GM12891 (cell line): ENCODE results near the gene FGFR2.

Experiments used
- DNase-seq: peaks from one replicate; pipeline ENCODE4 v3.0.0; 2011; ENCODE audit warnings: low spot score; ENCODE audit not compliant: insufficient read length
- FAIRE-seq: peaks from 2 replicates; lab custom pipeline; 2011; peaks lifted over from hg19 to GRCh38; lab: Jason Lieb, UNC
- PAX5 ChIP-seq: IDR thresholded peaks from 2 replicates; pipeline ENCODE4 v1.6.1; 2011; ENCODE audit warnings: low read length, moderate library complexity, mild to moderate bottlenecking; ENCODE audit not compliant: insufficient read depth, severe bottlenecking
- POLR2A ChIP-seq: IDR thresholded peaks from 2 replicates; pipeline ENCODE4 v1.6.1; 2011; ENCODE audit warnings: low read depth, low read length, control low read depth
- POLR2AphosphoS5 ChIP-seq: IDR thresholded peaks from 2 replicates; pipeline ENCODE4 v1.6.1; 2011; ENCODE audit warnings: low read depth, low read length, control low read depth
- POU2F2 ChIP-seq: IDR thresholded peaks from 2 replicates; pipeline ENCODE4 v1.6.1; 2011; ENCODE audit warnings: low read depth, mild to moderate bottlenecking, control low read depth, low read length, moderate library complexity
- SPI1 ChIP-seq: IDR thresholded peaks from 2 replicates; pipeline ENCODE4 v1.6.1; 2011; ENCODE audit warnings: low read depth, low read length, control low read depth
- TAF1 ChIP-seq: IDR thresholded peaks from 2 replicates; pipeline ENCODE4 v1.6.1; 2011; ENCODE audit warnings: low read depth, low read length, control low read depth

Gene FGFR2

DNA sequence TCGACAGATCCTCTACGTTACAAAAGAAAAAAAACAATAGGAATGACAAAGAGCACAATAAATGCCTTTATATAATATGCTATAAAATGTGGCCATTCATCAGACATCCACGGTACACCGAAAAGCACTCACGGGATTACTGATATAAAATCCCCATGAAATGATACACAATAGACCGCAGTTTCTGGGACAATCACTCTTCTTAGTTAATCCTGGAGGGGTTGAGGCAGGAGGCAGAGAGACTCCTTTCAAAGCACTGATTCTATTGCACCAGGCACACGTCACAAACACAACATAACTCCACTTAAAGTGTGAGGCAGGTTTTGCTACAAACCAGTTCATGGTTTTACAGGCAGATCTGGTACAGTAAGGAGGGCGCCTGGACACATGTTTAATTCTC is 113.8 kb downstream of the FGFR2 start:
- no peak for DNase-seq
- TF ChIP-seq POLR2AphosphoS5 (no peak), SPI1 (no peak), PAX5 (no peak), POU2F2 (no peak), POLR2A (no peak), TAF1 (no peak)
- FAIRE-seq, result no peak

DNA sequence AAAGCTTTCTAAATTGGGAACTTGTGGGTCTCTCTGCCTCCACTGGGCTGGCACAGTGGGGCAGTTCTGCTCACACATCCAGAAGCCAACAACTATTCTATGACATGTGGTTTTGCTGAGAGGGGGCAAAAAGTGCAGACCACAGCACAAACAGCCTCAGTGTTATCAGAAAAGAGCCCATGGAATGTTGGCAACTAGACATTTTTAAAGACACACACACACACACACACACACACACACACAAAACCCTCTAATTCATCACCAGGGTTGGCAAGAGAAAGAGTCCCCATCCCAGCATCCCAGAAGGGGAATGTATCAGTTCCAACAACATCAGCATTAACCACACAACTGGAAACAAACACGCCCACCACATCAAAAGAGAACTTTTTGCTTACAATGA is 117.1 kb downstream of the FGFR2 start:
- TF ChIP-seq POLR2A (no peak), POU2F2 (no peak), POLR2AphosphoS5 (no peak), SPI1 (no peak), PAX5 (no peak), TAF1 (no peak)
- DNase-seq, result no peak
- no peak for FAIRE-seq

DNA sequence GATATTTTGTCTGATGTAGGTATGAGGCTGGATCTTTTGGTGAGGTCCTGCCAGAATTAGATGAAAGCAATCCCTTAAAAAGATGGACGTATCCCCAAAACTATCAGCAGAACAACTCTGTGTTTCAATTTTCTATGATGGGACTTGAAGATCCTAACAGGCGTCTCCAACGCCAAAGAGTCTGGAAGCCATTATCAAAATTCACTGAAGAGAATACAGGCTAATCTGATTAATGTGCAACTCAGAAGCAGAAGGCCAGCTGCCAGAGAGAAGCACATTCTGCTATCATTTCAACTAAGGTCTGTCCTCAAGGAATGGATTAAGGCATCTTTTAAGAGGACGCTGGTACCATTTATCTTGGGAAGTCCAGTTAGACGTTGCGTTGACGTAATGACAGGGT is 119.7 kb downstream of the FGFR2 start:
- DNase-seq, result no peak
- FAIRE-seq, result no peak
- TF ChIP-seq POLR2A (no peak), POLR2AphosphoS5 (no peak), POU2F2 (no peak), TAF1 (no peak), PAX5 (no peak), SPI1 (no peak)

DNA sequence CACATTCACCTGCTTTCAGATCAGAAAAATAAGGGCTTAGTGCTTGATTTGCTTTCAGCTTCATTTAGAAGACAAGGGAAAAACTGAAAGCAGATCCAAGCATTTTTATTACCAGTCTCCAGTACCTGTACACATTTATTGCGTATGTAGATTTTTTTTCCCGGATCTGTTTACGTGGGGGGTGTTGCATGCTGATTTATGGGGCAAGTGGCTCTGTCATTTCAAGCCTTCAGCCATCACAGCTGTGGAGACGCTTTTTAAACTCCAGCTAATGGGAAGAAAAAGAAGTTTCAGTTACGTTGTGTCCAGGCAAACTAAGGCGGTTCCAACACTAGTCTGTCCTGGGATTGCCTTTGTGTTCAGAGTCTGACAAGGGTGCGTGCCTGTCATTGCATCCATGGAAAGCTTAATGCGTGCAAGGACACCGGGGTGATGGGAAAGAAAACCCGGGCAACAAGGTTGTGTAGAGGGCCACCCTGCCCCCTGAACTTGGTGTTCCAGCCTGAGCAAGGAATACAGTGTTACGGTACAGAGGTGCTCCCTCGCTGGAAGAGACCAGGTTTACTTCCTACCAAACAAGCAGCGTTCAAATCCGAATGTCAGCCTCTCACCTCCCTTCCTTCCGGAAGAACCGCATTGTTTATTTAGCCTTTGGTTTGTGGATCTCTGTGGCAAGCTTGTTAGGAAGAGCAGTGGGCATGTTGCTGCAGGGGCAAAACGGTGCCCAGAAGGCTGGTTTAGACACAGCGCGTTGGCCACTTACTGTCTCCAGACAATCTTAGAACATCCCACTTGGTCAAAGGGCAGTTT is 128.2 kb downstream of the FGFR2 start:
- FAIRE-seq (no peak), DNase-seq (no peak)
- TF ChIP-seq TAF1, result no peak
- no peak for TF ChIP-seq POLR2AphosphoS5

DNA sequence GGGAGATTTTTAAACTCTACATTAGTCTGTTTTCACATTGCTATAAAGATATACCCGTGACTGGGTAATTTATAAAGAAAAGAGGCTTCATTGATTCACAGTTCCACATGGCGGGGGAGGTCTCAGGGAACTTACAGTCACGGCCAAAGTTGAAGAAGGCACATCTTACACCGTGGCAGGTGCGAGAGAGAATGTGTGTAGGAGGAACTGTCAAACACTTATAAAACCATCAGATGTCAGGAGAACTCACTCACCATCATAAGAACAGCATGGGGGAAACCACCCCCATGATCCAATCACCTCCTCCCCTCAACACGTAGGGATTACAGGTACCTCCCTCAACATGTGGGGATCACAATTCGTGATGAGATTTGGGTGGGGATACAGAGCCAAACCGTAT is 129.5 kb downstream of the FGFR2 start:
- DNase-seq, result no peak

DNA sequence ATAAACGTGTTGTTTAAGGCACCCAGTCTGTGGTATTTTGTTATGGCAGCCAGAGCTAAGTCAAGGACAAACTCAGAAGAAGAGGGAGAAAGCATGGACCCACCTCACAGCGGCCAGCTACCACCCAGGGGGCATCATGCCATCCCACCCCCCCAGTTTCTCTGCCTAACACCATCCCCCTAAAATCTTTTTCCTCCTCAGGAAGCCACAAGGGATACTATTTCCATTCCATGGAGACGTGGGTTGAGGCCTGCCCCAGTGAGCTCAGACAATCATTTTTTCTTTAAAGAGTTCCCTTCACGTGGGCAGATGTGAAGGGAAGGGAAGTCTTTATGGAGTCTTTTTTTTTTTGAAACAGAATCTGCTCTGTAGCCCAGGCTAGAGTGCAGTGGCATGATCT is 131.8 kb downstream of the FGFR2 start:
- FAIRE-seq (no peak), DNase-seq (no peak)
- TF ChIP-seq TAF1 (no peak), PAX5 (no peak), POLR2A (no peak), SPI1 (no peak), POLR2AphosphoS5 (no peak), POU2F2 (no peak)

More for the DNA sequence above, 129.5 kb downstream of the FGFR2 start:
- TF ChIP-seq SPI1 (no peak), TAF1 (no peak), POLR2A (no peak), PAX5 (no peak), POU2F2 (no peak), POLR2AphosphoS5 (no peak)
- no peak for FAIRE-seq

DNA sequence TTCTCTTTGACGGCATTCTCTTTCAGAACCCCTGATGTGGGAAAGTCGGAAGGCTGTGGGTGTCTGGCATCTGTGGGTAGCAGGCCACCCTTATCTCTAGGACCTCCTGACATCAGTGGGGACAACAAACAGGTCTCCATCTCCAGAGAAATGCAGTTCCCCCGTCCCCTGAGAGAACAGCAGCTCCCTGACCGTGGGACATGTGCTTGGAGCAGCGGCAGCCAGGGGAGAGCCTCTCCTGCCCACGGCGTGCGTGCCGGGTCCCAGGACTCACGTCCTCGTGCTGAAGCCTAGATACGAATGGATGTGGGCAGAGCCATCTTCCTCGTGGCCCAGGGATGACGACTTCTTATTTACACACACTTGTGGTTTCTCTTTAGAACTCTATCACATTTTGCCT is 133.0 kb downstream of the FGFR2 start:
- DNase-seq (no peak), FAIRE-seq (no peak)
- TF ChIP-seq PAX5 (no peak), TAF1 (no peak), SPI1 (no peak), POLR2AphosphoS5 (no peak), POLR2A (no peak), POU2F2 (no peak)

DNA sequence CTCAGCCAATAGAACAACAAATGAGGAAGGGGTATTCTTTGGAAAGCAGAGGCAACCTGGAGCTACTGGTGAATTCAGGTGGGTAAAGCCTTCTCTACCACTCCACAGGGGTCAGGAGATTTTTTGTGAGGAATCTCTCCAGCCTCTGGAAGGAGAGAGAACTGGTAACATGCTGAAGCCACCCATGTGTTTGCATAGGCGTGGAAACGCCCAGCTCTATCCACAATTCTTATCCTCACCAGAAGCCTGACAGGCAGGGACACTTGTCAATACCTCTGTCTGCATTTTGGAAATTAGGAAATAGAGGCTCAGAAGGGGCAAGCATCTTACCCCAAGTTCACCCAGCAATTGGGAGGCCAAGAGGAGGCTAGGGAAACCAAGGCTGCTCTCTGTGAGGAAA is 133.7 kb downstream of the FGFR2 start:
- FAIRE-seq (no peak), DNase-seq (no peak)
- no peak for TF ChIP-seq PAX5
- no peak for TF ChIP-seq POLR2A
- no peak for TF ChIP-seq TAF1
- no peak for TF ChIP-seq POU2F2
- no peak for TF ChIP-seq SPI1
- TF ChIP-seq POLR2AphosphoS5, result no peak

DNA sequence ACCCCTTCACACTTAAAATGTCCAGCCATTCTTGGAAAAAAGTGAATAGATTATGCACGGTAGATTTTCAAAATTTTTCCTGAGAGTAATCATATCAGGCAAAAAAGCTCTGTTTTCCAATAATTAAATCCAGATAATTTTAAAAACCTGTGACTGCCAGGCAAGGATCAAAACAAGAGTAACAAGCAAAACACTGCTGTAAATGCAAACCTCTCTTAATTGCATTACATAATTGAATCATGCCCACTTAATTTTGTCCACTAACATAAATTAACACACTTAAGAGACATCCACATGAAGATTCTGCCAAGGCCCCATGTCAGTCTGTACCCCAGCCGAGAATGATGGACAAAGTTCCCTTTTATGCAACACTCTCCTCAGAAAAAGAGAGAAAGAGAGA is 135.3 kb downstream of the FGFR2 start:
- DNase-seq, result no peak
- FAIRE-seq, result no peak
- TF ChIP-seq SPI1 (no peak), TAF1 (no peak), POLR2AphosphoS5 (no peak), POU2F2 (no peak), POLR2A (no peak), PAX5 (no peak)

DNA sequence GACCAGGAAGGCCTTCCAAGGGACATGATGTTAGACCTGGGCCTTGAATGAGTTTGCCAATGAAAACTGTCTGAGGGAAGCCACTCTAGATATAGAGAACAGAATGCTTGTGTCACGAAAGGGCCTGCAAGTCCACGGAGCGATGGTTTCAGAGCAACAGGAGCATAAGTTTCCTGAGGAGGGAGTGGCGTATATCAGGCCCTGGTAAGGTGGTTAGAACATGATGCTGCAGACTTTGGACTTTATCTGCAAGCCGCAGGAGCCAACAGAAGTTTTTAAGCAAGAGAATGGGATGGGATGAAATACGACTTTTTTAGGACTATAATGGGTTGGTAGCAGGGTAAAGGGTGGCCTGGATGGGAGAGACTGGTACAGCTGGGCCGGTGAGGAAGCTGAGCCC is 136.0 kb downstream of the FGFR2 start:
- TF ChIP-seq POLR2AphosphoS5, result no peak
- no peak for TF ChIP-seq SPI1
- no peak for TF ChIP-seq TAF1
- no peak for TF ChIP-seq POLR2A
- TF ChIP-seq PAX5, result no peak
- TF ChIP-seq POU2F2, result no peak
- FAIRE-seq, result no peak
- DNase-seq, result no peak
